Peyer's patch (tissue), 4 donors: ENCODE data around the gene LY86.

Experiments used
- POLR2A ChIP-seq, 2 donors: fragments of 450-650 bp; IDR thresholded peaks; one replicate each; pipeline ENCODE4 v1.5.1; 2017; ENCODE audit warnings: antibody characterized with exemption in 2 of 2, mild to moderate bottlenecking in 2 of 2, moderate library complexity in 2 of 2
- TF ChIP-seq, protein P1 (sequence below), 6 experiments: fragments of 450-650 bp in 4 of 6; fragments of 200-600 bp in 2 of 6; sonication (generic) in 1 of 6; IDR thresholded peaks; one replicate each; pipeline ENCODE4 v1.5.1; 2017 to 2019; ENCODE audit warnings: antibody characterized with exemption in 6 of 6, mild to moderate bottlenecking in 3 of 6, moderate library complexity in 1 of 6

DNA sequence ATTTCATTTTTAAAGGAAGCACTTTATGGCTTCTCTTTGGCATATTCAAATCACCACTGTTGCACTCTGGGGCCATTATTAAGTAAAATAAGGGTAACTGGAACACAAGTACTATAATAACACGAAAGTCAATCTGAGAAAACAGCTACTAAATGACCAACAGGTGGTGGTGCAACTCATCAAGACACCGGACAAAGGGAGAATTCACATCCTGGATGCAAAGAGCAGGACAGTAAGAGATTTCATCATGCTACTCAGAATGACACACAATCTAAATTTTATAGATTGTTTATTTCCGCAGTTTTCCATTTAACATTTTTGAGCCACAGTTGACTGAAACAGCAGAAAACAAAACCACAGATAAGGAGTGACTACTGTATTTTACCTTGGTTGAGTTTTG is 27.6 kb upstream of the LY86 start:
- TF ChIP-seq, protein P1, sequence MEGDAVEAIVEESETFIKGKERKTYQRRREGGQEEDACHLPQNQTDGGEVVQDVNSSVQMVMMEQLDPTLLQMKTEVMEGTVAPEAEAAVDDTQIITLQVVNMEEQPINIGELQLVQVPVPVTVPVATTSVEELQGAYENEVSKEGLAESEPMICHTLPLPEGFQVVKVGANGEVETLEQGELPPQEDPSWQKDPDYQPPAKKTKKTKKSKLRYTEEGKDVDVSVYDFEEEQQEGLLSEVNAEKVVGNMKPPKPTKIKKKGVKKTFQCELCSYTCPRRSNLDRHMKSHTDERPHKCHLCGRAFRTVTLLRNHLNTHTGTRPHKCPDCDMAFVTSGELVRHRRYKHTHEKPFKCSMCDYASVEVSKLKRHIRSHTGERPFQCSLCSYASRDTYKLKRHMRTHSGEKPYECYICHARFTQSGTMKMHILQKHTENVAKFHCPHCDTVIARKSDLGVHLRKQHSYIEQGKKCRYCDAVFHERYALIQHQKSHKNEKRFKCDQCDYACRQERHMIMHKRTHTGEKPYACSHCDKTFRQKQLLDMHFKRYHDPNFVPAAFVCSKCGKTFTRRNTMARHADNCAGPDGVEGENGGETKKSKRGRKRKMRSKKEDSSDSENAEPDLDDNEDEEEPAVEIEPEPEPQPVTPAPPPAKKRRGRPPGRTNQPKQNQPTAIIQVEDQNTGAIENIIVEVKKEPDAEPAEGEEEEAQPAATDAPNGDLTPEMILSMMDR (IDR thresholded peaks at IDR 0.05), result no peak
- no peak for TF ChIP-seq POLR2A (IDR thresholded peaks at IDR 0.05)
